Stimulated activated CD4-positive, alpha-beta T cell treated with anti-CD3 and anti-CD28 coated beads, TNF-alpha, amount 100 ng/mL, for 4 hours (primary cell): Measurements from ENCODE around the gene POP5.
"Not testable (repeated sequence)": the region's sequence is repeated elsewhere in the genome, so short reads cannot be mapped to it uniquely, and the experiment has no call there.

Experiments used
- DNase-seq, 3 experiments: peaks; one replicate each; pipeline ENCODE4 v3.0.0-alpha.2; 2020; ENCODE audit warnings: low read depth in 3 of 3

Gene POP5, protein sequence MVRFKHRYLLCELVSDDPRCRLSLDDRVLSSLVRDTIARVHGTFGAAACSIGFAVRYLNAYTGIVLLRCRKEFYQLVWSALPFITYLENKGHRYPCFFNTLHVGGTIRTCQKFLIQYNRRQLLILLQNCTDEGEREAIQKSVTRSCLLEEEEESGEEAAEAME

GRCh38 chr12:120580787-120581723, at the start of gene POP5:
Gene POP5 (minus strand): TSS chr12:120581402. CDS start chr12:120581362, 40 bp downstream.
- DNase-seq: peak; percentile 75 to 89 (median 80)

DNA sequence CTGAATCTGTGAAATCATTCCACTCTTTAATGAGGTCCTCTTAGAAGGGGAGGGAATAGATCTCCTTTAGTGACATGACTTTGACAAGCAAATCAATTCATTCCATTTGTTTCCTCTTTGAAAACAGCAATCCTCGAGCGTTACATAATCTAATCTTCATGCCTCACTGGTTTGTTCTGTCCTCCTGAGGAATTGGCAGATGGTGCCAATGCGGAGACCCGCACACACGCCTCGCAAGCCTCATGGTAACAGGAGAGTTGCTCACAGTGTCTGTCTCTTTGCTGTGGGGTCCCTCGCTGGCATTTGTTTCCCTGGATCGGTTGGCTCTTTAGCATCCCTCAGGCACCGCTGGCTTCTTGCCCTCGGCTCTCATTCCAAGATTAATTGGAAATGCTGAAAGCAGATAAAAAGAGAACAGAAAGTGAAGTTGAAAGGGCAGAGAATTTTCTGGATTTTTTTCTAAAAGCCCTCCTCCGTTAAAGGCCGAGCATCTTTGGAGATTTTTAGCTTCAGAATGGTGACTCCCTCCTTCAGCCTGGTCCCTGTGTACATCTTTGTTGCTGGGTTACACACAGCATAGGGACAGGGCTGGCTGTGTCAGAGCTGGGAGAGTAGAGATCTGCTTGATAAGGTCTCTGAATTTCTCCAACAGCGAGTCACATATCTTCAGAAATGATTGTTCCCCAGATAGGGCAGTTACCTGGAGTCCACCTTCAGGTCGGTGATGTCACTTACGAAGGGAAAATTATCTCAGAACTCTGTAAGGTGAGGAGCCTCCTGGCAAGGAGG, 49.1 kb upstream of the POP5 start:
- no peak for DNase-seq

DNA sequence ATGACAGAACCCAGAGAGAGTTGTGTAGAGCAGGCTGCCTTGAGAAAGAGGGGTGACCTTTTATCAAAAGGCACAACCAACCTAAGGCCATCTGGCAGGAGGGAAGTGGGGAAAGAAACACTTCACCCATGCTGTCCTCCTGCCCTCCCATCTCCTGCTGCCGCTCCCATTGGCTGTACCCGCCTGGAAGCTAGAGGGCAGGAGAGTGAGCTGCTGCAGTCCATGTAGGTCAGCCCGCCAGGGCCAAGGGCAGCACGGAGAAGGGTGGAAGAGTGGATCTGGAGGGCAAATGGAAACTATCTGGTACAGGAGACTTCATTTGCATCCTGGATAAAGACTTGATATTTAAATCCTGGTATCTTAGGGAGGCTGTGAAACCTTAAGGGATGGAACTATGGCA, 47.7 kb upstream of the POP5 start:
- no peak for DNase-seq

GRCh38 chr12:120625557-120626419, 44.6 kb upstream of the POP5 start:
- no peak for DNase-seq

DNA sequence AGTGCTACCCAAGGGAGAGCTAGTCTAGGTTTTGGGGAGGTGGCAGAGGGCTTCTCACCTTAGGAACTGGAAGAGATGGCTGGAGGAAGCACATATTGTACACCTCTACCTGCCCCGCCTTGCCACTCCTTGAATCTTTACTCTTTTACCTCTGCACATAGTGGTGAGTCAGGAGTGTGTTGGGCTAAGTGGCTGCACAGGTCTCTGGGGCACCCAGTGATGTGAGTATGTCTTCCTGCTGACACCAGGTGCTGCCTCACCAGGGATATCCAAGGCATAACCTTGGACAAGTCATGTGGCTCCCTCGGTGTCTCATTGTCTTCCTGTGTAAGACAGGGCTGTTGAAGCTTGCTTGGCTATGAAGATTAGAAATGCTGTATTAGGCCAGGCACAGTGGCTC, 39.4 kb upstream of the POP5 start:
- no peak for DNase-seq

GRCh38 chr12:120618954-120619615, 37.9 kb upstream of the POP5 start:
- no peak for DNase-seq

DNA sequence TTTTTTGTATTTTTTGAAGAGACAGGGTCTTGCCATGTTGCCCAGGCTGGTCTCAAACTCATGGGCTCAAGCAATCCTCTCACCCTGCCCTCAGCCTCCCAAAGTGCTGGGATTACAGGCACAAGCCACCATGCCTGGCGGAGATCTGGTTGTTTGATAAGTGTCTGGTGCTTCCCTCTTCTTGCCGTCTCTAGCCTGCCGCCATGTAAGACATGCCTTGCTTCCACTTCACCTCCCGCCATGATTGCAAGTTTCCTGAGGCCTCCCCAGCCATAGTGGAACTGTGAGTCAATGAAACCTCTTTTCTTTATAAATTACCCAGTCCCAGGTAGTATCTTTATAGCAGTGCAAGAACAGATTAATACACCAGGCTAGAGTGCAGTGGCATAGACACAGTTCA, 36.6 kb upstream of the POP5 start:
- not testable (repeated sequence) for DNase-seq

DNA sequence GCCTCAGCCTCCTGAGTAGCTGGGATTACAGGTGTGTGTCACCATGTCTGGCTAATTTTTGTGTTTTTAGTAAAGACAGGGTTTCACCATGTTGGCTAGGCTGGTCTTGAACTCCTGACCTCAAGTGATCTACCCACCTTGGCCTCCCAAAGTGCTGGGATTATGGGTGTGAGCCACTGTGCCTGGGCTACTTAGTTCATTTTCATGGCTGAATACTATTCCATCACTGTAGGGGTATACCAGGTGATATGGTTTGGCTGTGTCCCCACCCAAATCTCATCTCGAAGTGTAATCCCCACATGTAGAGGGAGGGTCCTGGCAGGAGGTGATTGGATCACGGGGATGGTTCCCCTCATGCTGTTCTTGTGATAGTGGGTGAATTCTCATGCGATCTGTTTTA, 36.0 kb upstream of the POP5 start:
- DNase-seq: not testable (repeated sequence)

DNA sequence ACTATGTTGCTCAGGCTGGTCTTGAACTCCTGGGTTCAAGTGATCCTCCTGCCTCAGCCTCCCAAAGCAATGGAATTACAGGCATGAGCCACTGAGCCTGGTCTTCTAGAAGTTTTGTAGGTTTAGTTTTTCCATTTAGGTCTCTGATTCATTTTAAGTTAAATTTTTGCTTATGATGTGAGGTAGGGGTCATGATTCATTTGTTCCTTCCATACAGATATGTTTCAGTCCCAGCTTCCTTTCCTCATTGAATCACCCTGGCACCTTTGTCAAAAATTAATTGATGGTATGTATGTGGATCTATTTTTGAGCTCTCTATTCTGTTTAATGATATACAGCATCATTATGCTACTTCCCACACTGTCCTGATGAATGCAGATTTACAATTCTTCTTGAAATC, 33.6 kb upstream of the POP5 start:
- DNase-seq: no peak

DNA sequence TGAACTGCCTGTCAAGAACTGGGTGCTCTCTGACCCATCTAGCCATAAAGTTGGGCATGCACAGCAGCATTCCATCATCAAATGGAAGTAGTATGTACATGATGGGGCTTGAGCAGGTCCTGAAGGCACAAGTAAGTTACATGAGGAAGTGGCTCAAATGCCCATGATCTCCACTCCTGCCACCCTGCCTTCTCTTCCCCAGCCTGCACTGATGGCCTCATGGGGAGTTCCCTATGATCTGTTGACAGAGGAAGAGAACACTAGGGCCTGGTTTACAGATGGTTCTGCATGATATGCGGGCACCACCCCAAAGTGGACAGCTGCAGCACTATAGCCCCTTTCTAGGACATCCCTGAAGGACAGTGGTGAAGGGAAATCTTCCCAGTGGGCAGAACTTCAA, 30.3 kb upstream of the POP5 start:
- not testable (repeated sequence) for DNase-seq

GRCh38 chr12:120610560-120610959, 29.4 kb upstream of the POP5 start:
- DNase-seq: no peak

DNA sequence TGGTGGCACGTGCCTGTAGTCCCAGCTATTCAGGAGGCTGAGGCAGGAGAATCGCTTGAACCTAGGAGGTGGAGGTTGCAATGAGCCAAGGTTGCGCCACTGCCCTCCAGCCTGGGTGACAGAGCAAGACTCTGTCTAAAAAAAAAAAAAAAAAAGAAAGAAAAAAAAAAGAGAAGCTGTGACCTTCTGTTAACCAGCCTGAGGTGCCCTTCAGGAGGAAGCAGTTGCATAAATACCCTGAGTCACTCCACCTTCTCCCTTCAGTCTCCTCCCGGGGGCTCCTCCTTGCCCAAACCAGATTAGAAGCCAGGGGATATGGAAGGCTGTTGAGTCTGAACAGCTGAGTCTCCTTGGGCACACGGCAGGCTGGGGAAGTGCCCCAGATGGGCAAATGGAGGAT, 21.2 kb upstream of the POP5 start:
- DNase-seq: not testable (repeated sequence)

DNA sequence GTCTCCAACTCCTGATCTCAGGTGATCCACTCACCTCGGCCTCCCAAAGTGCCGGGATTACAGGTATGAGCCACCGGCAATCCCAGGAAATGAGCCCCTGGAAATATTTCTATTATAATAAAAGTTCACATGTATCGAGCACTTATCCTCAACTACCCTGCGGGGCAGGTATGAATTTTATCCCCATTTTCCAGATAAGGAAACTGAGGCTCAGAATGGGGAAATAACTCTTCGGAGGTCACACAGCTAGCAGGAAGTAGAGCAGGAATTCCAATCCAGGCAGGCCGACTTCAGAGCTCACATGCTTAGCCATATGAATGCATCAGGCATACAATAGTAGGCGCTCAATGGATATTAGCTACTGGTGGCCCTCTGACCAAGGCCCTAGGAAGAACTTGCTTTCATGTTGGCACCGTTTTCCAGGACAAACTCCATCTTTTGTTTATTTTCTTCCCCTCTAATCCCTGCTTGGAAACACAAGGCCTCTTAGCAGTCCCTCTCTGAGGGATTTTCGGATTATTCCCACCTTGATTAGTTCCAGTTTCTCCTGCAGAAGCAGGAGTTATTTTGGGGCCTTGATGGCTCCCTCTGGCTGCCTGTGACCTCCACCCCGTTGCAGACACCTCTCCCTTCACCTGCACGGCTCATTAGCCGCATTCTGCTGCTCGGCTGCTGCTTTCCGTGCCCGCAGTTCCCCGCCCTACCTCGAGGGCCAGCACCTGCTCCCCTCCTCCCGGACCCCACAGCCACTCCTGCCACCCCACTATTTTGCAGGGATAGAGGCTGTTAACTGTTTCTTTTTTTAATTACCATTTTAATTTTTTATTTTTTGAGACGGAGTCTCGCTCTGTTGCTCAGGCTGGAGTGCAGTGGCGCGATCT, 18.7 kb upstream of the POP5 start:
- DNase-seq: no peak

DNA sequence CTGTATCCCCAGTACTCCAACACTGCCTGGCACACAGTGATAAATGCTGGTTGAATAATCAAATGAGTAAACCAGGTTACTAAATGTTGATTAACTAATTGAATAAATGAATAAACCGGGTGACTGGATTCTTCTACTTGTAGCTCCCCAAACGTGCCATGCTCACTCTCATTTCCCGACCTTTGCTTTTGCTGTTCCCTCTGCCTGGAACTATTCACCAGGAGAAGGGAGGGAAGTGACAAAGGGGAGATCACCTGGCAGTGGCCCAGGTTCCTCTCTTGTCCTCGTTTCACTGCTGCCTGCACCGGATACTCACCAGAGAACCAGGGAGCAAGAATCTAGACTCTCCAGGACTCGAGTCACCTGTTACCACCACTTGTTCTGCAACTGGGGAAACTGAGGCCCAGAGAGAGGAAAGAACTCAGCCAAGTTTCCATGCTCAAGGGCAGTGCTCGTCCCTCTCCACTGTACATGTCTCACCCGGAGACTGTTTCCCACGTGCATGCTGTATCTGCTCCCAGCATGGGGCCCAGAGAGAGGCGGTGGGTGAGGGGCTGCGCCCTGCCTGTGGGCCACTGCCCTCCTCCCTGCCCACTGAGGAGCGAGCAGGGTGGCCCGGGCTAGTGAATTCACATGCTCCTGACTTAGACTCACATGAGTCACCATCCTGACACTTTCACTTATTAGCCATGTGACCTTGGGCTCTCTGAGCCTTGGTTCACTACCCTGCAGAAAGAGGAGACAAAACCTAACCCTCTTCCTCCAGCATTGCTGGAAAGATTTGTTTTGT, 17.7 kb upstream of the POP5 start:
- no peak for DNase-seq

DNA sequence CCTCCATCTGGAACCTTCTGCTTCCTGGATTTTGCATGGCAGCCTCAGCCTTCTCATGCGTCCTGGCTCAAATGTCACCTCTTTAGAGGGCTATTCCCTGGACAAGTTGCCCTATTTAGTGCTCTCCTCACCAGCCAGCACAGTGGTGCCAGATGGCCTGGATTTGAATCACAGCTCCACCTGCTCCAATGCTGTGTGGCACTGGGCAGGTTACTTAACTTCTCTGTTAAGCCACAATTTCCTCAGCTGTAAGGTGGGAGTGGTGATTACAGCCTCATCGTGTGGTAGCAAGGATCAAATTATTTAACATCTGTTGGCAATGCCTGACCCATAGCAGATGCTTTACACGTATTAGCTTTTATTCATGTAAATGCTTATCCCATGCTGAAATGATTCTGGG, 16.7 kb upstream of the POP5 start:
- DNase-seq: no peak

DNA sequence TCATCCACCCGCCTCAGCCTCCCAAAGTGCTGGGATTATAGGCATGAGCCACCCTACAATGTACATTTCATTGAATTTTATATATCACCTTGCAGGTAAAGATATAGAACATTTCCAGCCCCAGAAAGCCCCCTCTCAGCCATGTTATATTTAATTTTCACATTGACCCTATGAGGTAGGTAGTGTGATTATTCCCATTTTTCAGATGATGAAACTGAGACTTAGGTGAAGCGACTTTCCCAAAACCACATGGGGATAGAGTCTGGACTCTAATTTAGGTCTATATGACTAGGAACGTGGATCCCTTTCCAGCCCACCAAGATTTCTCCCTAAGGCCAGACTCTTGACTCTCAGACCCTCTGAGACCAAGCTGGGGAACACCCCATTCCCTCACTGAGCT, 15.7 kb upstream of the POP5 start:
- no peak for DNase-seq

DNA sequence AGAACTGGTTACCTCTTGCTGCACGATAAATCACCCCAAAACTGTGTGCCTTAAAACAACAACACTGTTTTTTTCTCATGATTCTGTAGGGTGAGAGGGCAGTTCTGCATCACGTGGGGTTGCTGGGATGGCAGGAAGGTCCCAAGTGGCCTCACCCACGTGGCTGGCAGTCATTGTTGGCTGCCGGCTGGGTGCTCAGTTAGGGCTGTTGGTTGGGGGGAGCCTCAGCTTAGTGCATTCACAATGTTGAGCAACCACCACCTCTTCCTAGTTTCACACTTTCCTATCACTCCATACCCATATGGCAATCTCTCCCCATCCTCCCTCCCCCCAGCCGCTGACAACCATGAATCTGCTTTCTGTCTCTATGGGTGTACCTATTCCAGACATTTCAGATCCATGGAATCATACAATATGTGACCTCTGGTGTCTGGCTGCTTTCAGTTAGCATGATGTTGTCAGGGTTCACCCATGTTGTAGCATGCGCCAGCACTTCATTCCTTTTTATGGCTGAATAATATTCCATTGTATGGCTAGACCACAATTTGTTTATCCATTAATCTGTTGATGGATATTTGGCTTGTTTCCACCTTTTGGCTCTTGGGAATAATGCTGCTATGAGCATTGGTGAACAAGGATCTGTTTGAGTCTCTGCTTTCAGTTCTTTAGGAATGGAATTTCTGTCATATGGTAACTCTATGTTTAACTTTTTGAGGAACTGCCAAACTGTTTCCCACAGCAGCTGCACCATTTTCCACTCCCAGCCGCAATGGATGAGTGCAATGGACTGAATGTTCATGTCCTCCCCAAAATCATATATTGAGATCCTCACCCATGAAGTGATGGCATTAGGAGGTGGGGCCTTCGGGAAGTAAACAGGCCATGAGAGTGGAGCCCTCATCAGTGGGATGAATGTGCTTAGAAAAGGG, 11.2 kb upstream of the POP5 start:
- DNase-seq: no peak
